NCI-H748 (cell line): ENCODE measurements around the gene BRCA1.
"Not testable (repeated sequence)": the region's sequence is repeated elsewhere in the genome, so short reads cannot be mapped to it uniquely, and the experiment has no call there.

Experiments used
- DNase-seq: peaks from one replicate; lab custom pipeline; 2025; ENCODE audit not compliant: unreplicated experiment; lab: John Stamatoyannopoulos, UW

Gene BRCA1

DNA sequence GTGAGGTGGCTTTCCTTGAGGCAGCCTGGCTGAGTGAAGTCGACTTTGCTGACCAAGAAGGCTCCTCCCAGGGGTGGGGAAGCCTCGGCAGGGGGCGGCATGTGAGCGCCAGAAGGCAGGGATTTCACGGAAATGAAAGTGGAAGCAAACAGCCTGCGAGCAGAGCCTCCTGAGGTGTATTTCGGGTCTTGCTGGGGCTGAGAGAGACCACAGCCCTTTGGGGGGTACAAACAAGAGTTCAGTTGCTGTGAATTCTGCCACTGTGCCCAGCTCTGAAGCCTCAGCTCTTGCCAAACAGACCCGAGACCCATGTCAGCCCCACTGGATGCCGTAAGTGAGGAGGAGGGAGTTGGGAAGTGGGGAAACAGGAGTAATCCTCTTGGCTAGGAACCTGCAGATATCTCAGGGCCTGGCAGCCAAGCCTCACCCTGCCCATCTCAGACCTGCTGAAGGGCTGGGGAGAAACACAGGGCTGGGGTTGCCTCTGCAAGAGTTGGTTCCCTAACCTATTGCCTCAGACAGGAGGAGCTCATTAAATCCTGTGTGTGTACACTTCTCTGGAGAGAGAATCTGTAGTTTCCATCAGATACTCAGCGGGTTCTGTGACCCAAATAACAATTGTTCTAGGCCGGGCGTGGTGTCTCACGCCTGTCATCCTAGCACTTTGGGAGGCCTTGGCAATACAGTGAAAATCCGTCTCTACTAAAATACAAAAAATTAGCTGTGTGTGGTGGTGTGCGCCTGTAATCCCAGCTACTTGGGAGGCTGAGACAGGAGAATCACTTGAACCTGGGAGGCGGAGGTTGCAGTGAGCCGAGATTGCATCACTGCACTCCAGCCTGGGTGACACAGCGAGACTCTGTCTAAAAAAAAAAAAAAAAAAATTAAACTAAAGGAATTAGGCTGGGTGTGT is 118.3 kb downstream of the BRCA1 start, which contains the start of gene IFI35:
Gene IFI35, plus strand, starts transcription at position 146 of the 913 bp plus-strand sequence. Its CDS starts 164 bp downstream, at position 310.
- DNase-seq: peak; percentile 69

DNA sequence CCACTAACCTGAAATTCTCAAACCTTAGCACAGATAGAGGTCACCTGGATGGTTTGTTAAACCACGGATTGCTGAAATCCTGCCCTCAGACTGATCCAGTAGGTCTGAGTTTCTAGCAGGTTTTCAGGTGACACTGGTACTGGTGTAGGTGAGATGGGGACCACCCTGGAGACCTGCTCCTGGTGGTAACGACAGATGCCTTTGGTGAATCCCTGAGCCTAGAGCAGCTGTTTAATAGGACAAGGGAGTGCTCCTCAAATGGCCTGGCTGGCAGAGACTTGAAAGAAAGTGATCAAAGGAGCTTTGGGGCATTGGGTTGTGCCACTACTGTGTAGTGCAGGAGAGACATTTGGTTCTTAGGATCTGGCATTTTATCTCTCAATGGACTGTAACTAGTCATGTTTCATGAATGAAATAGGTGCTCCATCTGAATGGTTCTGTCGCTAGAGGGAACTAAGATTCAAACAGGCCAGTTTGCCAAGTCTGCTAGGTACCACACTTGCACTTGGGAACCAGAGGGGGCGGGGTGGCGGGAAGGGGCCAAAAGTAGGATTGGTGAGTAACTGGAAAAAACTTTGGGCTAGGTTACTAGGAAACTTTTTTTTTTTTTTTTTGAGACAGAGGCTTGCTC is 121.5 kb downstream of the BRCA1 start:
- no peak for DNase-seq

DNA sequence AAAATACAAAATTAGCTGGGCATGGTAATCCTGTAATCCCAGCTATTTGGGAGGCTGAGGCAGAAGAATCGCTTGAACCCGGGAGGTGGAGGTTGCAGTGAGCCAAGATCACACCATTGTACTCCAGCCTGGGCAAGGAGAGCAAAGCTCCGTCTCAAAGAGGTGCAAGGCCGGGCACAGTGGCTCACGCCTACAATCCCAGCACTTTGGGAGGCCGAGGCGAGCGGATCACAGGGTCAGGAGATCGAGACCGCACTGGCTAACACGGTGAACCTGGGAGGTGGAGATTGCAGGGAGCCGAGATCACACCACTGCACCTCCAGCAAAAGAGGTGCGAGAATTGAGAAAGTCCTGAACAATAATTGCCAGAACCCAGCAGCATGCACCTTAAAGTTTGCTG is 124.3 kb downstream of the BRCA1 start:
- DNase-seq: not testable (repeated sequence)

DNA sequence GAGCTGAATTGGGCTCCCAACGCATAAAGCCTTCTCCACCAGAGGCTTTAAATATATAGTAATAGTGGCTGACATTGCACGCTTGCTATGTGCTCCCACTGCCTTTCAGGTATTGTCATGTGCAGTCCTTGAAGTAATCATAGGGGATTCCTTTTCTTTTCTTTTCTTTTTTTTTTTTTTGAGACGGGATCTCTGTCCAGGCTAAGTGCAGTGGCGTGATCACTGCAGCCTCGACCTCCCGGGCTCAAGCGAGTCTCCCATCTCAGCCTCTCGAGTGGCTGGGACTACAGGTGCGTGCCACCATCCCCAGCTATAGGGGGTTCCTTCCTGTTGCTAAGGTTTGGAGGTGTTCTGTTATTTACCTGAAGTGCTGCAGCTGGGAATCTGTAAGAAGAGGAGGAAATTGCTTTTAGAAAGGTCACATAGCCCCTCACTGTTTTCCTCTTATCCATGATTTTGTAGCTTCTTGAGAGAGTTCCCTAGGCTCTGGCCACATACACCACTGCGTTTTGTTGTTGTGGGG is 126.1 kb downstream of the BRCA1 start:
- DNase-seq: no peak

DNA sequence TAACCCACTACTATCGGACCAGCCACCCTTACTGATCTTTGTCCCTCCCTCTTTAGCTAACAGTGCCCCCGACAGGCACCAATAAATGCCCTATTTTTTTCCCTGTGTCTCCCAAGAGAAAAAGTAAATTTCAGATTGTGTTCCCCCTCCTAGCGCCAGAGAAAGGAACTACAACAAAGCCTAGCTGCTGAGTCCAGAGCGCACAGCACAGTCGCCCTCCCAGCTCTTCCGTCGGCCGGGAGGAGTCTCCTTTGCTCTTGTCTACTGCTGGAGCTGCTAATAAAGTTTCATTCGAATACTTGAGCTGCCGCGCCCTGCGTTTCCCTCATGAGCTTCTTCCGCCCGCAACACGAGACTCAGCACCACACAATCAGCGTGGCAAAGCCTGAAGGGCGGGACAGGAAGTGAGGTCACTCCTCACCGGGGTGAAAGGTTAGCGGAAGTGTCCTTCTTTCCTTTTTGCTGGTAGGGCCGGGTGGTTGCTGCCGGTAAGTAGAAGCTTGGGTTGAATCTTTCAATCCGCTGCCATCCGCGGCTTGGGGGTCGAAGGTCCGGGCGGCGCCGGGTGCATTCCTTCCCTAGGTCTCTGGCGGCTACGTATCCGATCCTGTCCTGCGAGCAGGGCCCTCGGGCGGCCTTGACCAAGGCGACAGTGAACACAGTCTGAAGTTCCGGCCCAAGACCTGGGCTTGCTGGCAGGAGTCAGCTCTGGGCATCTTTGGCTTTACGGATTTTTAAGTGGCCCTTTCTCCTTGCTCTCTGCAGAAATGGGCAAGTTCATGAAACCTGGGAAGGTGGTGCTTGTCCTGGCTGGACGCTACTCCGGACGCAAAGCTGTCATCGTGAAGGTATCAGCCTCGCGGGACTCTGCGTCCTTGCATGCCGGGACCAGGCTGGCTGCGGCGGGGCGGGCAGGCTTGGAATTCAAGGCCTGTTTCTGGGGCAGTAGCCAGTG is 126.9 kb downstream of the BRCA1 start, which contains the start of gene RPL27:
Gene RPL27, plus strand, starts transcription at position 436 of the 955 bp plus-strand sequence. Its CDS starts 332 bp downstream, at position 768.
- peak; percentile 100 for DNase-seq

DNA sequence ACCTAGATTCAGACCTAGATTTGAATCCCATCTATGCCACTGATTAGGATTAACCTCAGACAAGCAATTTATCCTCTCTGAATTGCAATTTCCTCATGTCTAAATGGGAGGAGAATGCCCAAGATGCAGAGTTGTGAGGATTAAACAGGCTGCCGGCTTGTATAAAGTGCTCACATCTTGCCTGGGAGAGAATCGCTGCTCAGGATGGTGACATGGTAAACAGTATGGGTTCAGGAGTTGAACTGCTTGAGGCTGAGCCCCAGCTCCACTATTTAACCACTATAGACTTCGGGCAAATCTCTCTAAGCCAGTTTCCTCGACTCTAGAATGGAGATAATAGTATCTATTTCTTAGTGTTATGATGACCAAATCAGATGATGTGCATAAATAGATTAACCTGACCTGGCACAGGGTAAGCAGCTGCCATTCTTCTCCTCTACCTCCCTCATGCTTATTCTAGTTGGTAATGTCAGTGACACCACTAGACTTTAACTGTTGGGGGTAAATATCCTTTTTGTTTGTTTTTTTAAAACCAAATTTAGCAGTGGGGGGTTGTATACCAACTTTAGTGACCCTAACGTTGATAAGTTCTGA is 127.7 kb downstream of the BRCA1 start:
- DNase-seq: peak; percentile 40
